ENCODE results near the gene CLSTN3.
"Not testable (repeated sequence)": the region's sequence is repeated elsewhere in the genome, so short reads cannot be mapped to it uniquely, and the experiment has no call there.

The CLSTN3 gene

GRCh38 chr12:7178481-7178880, 48.3 kb downstream of the CLSTN3 start:
- Histone ChIP-seq H3K9me3 (ENCODE audit: control insufficient read depth in 2 of 2, low read length in 2 of 2) (peaks cover 0 to 5% of the 10 kb centered on the region in 2 donors), H3K36me3 (ENCODE audit: control insufficient read depth in 2 of 2, insufficient read depth in 2 of 2, low read length in 2 of 2) (no peaks in the 10 kb centered on the region), H3K27ac (ENCODE audit: low read depth in 2 of 2, low read length in 2 of 2) (no peak overlapping the region), H3K9ac (ENCODE audit: low read depth in 1 of 2, low read length in 2 of 2) (no peak overlapping the region), H3K4me1 (ENCODE audit: control insufficient read depth in 2 of 2, insufficient read depth in 2 of 2, low read length in 2 of 2) (no peaks in the 10 kb centered on the region), H3K27me3 (ENCODE audit: control insufficient read depth in 2 of 2, insufficient read depth in 2 of 2, low read length in 2 of 2) (peaks cover 0 to 6% of the 10 kb centered on the region in 2 donors), H3K4me3 (ENCODE audit: low read length in 2 of 2) (no peak overlapping the region)

GRCh38 chr12:7180685-7181084, 50.5 kb downstream of the CLSTN3 start:
- H3K9me3 ChIP-seq (ENCODE audit: control insufficient read depth in 2 of 2, low read length in 2 of 2), result peaks cover 0 to 4% of the 10 kb centered on the region in 2 donors

DNA sequence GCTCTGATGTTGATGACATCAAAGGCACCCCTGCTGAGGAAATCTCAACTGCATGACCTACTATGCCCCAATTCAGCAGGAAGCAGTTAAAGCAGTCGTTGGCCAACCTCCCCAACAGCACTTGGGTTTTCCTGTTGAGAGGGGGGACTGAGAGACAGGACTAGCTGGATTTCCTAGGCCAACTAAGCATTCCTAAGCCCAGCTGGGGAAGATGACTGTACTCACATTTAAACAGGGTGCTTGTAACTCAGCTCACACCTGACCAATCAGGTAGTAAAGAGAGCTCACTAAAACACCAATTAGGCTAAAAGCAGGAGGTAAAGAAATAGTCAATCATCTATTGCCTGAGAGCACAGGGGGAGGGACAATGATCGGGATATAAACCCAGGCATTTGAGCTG, 55.9 kb downstream of the CLSTN3 start:
- not testable (repeated sequence) for H3K36me3 ChIP-seq (ENCODE audit: control insufficient read depth in 2 of 2, insufficient read depth in 2 of 2, low read length in 2 of 2); H3K27ac ChIP-seq (ENCODE audit: low read depth in 2 of 2, low read length in 2 of 2); H3K4me3 ChIP-seq (ENCODE audit: low read length in 2 of 2); H3K9ac ChIP-seq (ENCODE audit: low read depth in 1 of 2, low read length in 2 of 2); H3K27me3 ChIP-seq (ENCODE audit: control insufficient read depth in 2 of 2, insufficient read depth in 2 of 2, low read length in 2 of 2); H3K9me3 ChIP-seq (ENCODE audit: control insufficient read depth in 2 of 2, low read length in 2 of 2)
- H3K4me1 ChIP-seq (ENCODE audit: control insufficient read depth in 2 of 2, insufficient read depth in 2 of 2, low read length in 2 of 2), result peaks cover 13 to 14% of the 10 kb centered on the region in 2 donors

More at GRCh38 chr12:7180685-7181084, 50.5 kb downstream of the CLSTN3 start:
- Histone ChIP-seq H3K27me3 (ENCODE audit: control insufficient read depth in 2 of 2, insufficient read depth in 2 of 2, low read length in 2 of 2) (peaks cover 0 to 3% of the 10 kb centered on the region in 2 donors), H3K4me3 (ENCODE audit: low read length in 2 of 2) (no peak overlapping the region), H3K36me3 (ENCODE audit: control insufficient read depth in 2 of 2, insufficient read depth in 2 of 2, low read length in 2 of 2) (no peaks in the 10 kb centered on the region), H3K4me1 (ENCODE audit: control insufficient read depth in 2 of 2, insufficient read depth in 2 of 2, low read length in 2 of 2) (no peaks in the 10 kb centered on the region), H3K9ac (ENCODE audit: low read depth in 1 of 2, low read length in 2 of 2) (no peak overlapping the region), H3K27ac (ENCODE audit: low read depth in 2 of 2, low read length in 2 of 2) (no peak overlapping the region)

- peaks cover 13 to 14% of the 10 kb centered on the region in 2 donors for H3K4me1 ChIP-seq (ENCODE audit: control insufficient read depth in 2 of 2, insufficient read depth in 2 of 2, low read length in 2 of 2)
- peak overlapping the region; percentile 76 to 95 for H3K9ac ChIP-seq (ENCODE audit: low read depth in 1 of 2, low read length in 2 of 2)
- H3K36me3 ChIP-seq (ENCODE audit: control insufficient read depth in 2 of 2, insufficient read depth in 2 of 2, low read length in 2 of 2), result peaks cover 0 to 2% of the 10 kb centered on the region in 2 donors
- H3K27ac ChIP-seq (ENCODE audit: low read depth in 2 of 2, low read length in 2 of 2), result peak overlapping the region; percentile 58 to 73
- H3K27me3 ChIP-seq (ENCODE audit: control insufficient read depth in 2 of 2, insufficient read depth in 2 of 2, low read length in 2 of 2), result no peaks in the 10 kb centered on the region
- no peaks in the 10 kb centered on the region for H3K9me3 ChIP-seq (ENCODE audit: control insufficient read depth in 2 of 2, low read length in 2 of 2)
- H3K4me3 ChIP-seq (ENCODE audit: low read length in 2 of 2), result peak overlapping the region; percentile 70 to 95
Measured at GRCh38 chr12:7188562-7189397, 58.6 kb downstream of the CLSTN3 start.

DNA sequence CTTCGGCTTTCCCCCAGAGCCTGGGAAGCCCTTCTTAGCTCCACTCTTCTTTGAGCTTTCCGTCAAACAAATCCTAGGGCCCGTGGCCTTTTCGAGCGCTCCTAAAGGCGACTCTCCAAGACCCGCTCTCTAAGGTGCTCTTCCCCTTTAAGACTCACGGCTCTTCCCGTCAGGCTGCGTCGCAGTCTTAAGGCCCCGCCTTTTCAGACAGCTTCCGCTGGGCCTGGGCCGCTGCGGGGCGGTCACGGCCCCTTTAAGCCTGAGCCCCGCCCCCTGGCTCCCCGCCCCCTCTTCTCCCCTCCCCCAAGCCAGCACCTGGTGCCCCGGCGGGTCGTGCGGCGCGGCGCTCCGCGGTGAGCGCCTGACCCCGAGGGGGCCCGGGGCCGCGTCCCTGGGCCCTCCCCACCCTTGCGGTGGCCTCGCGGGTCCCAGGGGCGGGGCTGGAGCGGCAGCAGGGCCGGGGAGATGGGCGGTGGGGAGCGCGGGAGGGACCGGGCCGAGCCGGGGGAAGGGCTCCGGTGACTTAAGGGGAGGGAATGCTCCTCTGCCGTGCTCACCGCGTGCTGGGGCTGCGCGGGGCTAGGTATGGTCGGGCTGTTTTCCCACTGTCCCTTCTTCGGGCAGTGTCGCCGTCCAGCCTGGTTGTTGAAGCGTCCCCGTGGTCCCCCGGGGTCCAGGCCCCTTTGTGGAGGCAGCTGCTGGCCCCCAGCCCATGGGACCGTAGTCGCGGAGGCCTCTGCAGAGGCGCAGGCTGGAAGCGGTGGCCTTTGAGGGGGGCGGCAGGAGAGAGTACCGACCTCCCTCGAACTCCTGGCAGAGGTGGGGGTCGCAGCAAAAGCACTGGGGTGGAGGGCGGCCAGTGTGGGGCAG, 59.5 kb downstream of the CLSTN3 start, which contains the start of gene PEX5:
TSS of gene PEX5 (plus strand) at position 289 of the 870 bp plus-strand sequence. CDS start 692 bp downstream, outside the sequence.
- Histone ChIP-seq H3K4me3 (ENCODE audit: low read length in 2 of 2) (peak within 1 kb of the TSS; percentile 81 to 95), H3K9me3 (ENCODE audit: control insufficient read depth in 2 of 2, low read length in 2 of 2) (no peaks in the 10 kb centered on the region), H3K9ac (ENCODE audit: low read depth in 1 of 2, low read length in 2 of 2) (peak within 1 kb of the TSS; percentile 76 to 95), H3K4me1 (ENCODE audit: control insufficient read depth in 2 of 2, insufficient read depth in 2 of 2, low read length in 2 of 2) (peaks cover 13 to 14% of the 10 kb centered on the region in 2 donors), H3K27me3 (ENCODE audit: control insufficient read depth in 2 of 2, insufficient read depth in 2 of 2, low read length in 2 of 2) (no peaks in the 10 kb centered on the region), H3K36me3 (ENCODE audit: control insufficient read depth in 2 of 2, insufficient read depth in 2 of 2, low read length in 2 of 2) (peaks cover 0 to 4% of the 10 kb centered on the region in 2 donors), H3K27ac (ENCODE audit: low read depth in 2 of 2, low read length in 2 of 2) (peak within 1 kb of the TSS; percentile 58 to 73)

- peaks cover 13 to 14% of the 10 kb centered on the region in 2 donors for H3K4me1 ChIP-seq (ENCODE audit: control insufficient read depth in 2 of 2, insufficient read depth in 2 of 2, low read length in 2 of 2)
- peak overlapping the region; percentile 51 to 70 for H3K27ac ChIP-seq (ENCODE audit: low read depth in 2 of 2, low read length in 2 of 2)
- H3K27me3 ChIP-seq (ENCODE audit: control insufficient read depth in 2 of 2, insufficient read depth in 2 of 2, low read length in 2 of 2), result no peaks in the 10 kb centered on the region
- H3K4me3 ChIP-seq (ENCODE audit: low read length in 2 of 2), result peak overlapping the region; percentile 81
- H3K9ac ChIP-seq (ENCODE audit: low read depth in 1 of 2, low read length in 2 of 2), result peak overlapping the region in 1 of 2 donors; percentile 73
- peaks cover 0 to 7% of the 10 kb centered on the region in 2 donors for H3K36me3 ChIP-seq (ENCODE audit: control insufficient read depth in 2 of 2, insufficient read depth in 2 of 2, low read length in 2 of 2)
- no peaks in the 10 kb centered on the region for H3K9me3 ChIP-seq (ENCODE audit: control insufficient read depth in 2 of 2, low read length in 2 of 2)
Measured at GRCh38 chr12:7190268-7191055, 60.3 kb downstream of the CLSTN3 start.

- Histone ChIP-seq H3K9ac (ENCODE audit: low read depth in 1 of 2, low read length in 2 of 2) (no peak overlapping the region), H3K36me3 (ENCODE audit: control insufficient read depth in 2 of 2, insufficient read depth in 2 of 2, low read length in 2 of 2) (peaks cover 0 to 7% of the 10 kb centered on the region in 2 donors), H3K27ac (ENCODE audit: low read depth in 2 of 2, low read length in 2 of 2) (no peak overlapping the region), H3K4me3 (ENCODE audit: low read length in 2 of 2) (no peak overlapping the region), H3K4me1 (ENCODE audit: control insufficient read depth in 2 of 2, insufficient read depth in 2 of 2, low read length in 2 of 2) (peaks cover 12 to 13% of the 10 kb centered on the region in 2 donors), H3K9me3 (ENCODE audit: control insufficient read depth in 2 of 2, low read length in 2 of 2) (no peaks in the 10 kb centered on the region), H3K27me3 (ENCODE audit: control insufficient read depth in 2 of 2, insufficient read depth in 2 of 2, low read length in 2 of 2) (no peaks in the 10 kb centered on the region)
Measured at GRCh38 chr12:7193674-7194073, 63.5 kb downstream of the CLSTN3 start.

GRCh38 chr12:7197841-7198240, 67.7 kb downstream of the CLSTN3 start:
- H3K9me3 ChIP-seq (ENCODE audit: control insufficient read depth in 2 of 2, low read length in 2 of 2), result no peaks in the 10 kb centered on the region
- no peaks in the 10 kb centered on the region for H3K27me3 ChIP-seq (ENCODE audit: control insufficient read depth in 2 of 2, insufficient read depth in 2 of 2, low read length in 2 of 2)
- H3K36me3 ChIP-seq (ENCODE audit: control insufficient read depth in 2 of 2, insufficient read depth in 2 of 2, low read length in 2 of 2), result peaks cover 20 to 23% of the 10 kb centered on the region in 2 donors
- H3K27ac ChIP-seq (ENCODE audit: low read depth in 2 of 2, low read length in 2 of 2), result peak overlapping the region; percentile 49 to 74
- H3K9ac ChIP-seq (ENCODE audit: low read depth in 1 of 2, low read length in 2 of 2), result no peak overlapping the region
- peaks cover 4% of the 10 kb centered on the region in 2 donors for H3K4me1 ChIP-seq (ENCODE audit: control insufficient read depth in 2 of 2, insufficient read depth in 2 of 2, low read length in 2 of 2)
- H3K4me3 ChIP-seq (ENCODE audit: low read length in 2 of 2), result peak overlapping the region in 1 of 2 donors; percentile 1

GRCh38 chr12:7203109-7203508, 72.9 kb downstream of the CLSTN3 start:
- Histone ChIP-seq H3K36me3 (ENCODE audit: control insufficient read depth in 2 of 2, insufficient read depth in 2 of 2, low read length in 2 of 2) (peaks cover 40 to 52% of the 10 kb centered on the region in 2 donors), H3K27me3 (ENCODE audit: control insufficient read depth in 2 of 2, insufficient read depth in 2 of 2, low read length in 2 of 2) (no peaks in the 10 kb centered on the region), H3K4me1 (ENCODE audit: control insufficient read depth in 2 of 2, insufficient read depth in 2 of 2, low read length in 2 of 2) (no peaks in the 10 kb centered on the region), H3K9ac (ENCODE audit: low read depth in 1 of 2, low read length in 2 of 2) (no peak overlapping the region), H3K9me3 (ENCODE audit: control insufficient read depth in 2 of 2, low read length in 2 of 2) (no peaks in the 10 kb centered on the region), H3K4me3 (ENCODE audit: low read length in 2 of 2) (no peak overlapping the region), H3K27ac (ENCODE audit: low read depth in 2 of 2, low read length in 2 of 2) (no peak overlapping the region)
